MG63 (cell line): Measurements from ENCODE around the gene ARID5B. TPM values are rescaled to one million over a fixed set of nuclear protein-coding genes. Genes with fewer than 3 reads are reported as not detected.

Experiments
- DNase-seq: peaks from one replicate; pipeline ENCODE4 v3.0.0-alpha.2; 2020
- H3K27me3 ChIP-seq: fragments of 250-450 bp; sonication (Bioruptor Pico); 2 replicates; pipeline ENCODE4 v1.5.1; 2020; ENCODE audit warnings: mild to moderate bottlenecking, moderate library complexity
- H3K36me3 ChIP-seq: fragments of 250-450 bp; sonication (Bioruptor Pico); 2 replicates; pipeline ENCODE4 v1.5.1; 2020; ENCODE audit warnings: mild to moderate bottlenecking, moderate library complexity
- H3K4me3 ChIP-seq: fragments of 250-450 bp; sonication (Bioruptor Pico); 2 replicates; pipeline ENCODE4 v1.5.1; 2020; ENCODE audit warnings: mild to moderate bottlenecking, moderate library complexity
- H3K9me3 ChIP-seq: fragments of 250-450 bp; sonication (Bioruptor Pico); 2 replicates; pipeline ENCODE4 v1.5.1; 2020; ENCODE audit warnings: mild to moderate bottlenecking, moderate library complexity
- total RNA-seq: library from RNA; depleted of rRNA; stranded (reverse); fragments of >200 nt; shearing (Covaris generic); gene quantifications from 2 replicates; pipeline ENCODE4 v1.2.3, GENCODE V29; 2014; ENCODE audit warnings: low replicate concordance

The ARID5B gene
- total RNA-seq, 1 experiment from 2014 or later: 12.8 TPM

GRCh38 chr10:62037166-62037831 is 135.8 kb downstream of the ARID5B start:
- no peak overlapping the region for H3K4me3 ChIP-seq
- H3K9me3 ChIP-seq: no peaks in the 10 kb centered on the region
- H3K36me3 ChIP-seq: no peaks in the 10 kb centered on the region; the same call in 1 of the 2 replicates
- no peaks in the 10 kb centered on the region for H3K27me3 ChIP-seq
- DNase-seq: peak; percentile 24

GRCh38 chr10:62037890-62038608 is 136.6 kb downstream of the ARID5B start:
- DNase-seq: no peak
- Histone ChIP-seq H3K36me3 (no peaks in the 10 kb centered on the region; the same call in 1 of the 2 replicates), H3K4me3 (no peak overlapping the region), H3K27me3 (no peaks in the 10 kb centered on the region), H3K9me3 (no peaks in the 10 kb centered on the region)

- peak; percentile 57 for DNase-seq
- Histone ChIP-seq H3K4me3 (no peak overlapping the region), H3K27me3 (no peaks in the 10 kb centered on the region), H3K9me3 (no peaks in the 10 kb centered on the region), H3K36me3 (no peaks in the 10 kb centered on the region; the same call in 1 of the 2 replicates)
Observed at GRCh38 chr10:62038609-62039190, 137.2 kb downstream of the ARID5B start.

GRCh38 chr10:62039954-62040353 is 138.5 kb downstream of the ARID5B start:
- H3K9me3 ChIP-seq: no peaks in the 10 kb centered on the region
- no peak for DNase-seq
- no peak overlapping the region for H3K4me3 ChIP-seq
- H3K27me3 ChIP-seq: no peaks in the 10 kb centered on the region
- no peaks in the 10 kb centered on the region; the same call in 1 of the 2 replicates for H3K36me3 ChIP-seq

- Histone ChIP-seq H3K36me3 (no peaks in the 10 kb centered on the region; the same call in 1 of the 2 replicates), H3K9me3 (no peaks in the 10 kb centered on the region), H3K4me3 (no peak overlapping the region), H3K27me3 (no peaks in the 10 kb centered on the region)
- DNase-seq: no peak
Observed at GRCh38 chr10:62040881-62041280, 139.4 kb downstream of the ARID5B start.

- no peak overlapping the region for H3K4me3 ChIP-seq
- H3K36me3 ChIP-seq: no peaks in the 10 kb centered on the region
- no peaks in the 10 kb centered on the region for H3K9me3 ChIP-seq
- no peak for DNase-seq
- no peaks in the 10 kb centered on the region for H3K27me3 ChIP-seq
Observed at GRCh38 chr10:62043421-62044021, 142.0 kb downstream of the ARID5B start.

GRCh38 chr10:62044566-62044965 is 143.1 kb downstream of the ARID5B start:
- Histone ChIP-seq H3K4me3 (no peak overlapping the region), H3K36me3 (no peaks in the 10 kb centered on the region), H3K27me3 (no peaks in the 10 kb centered on the region), H3K9me3 (no peaks in the 10 kb centered on the region)
- no peak for DNase-seq

- DNase-seq: peak; percentile 76
- Histone ChIP-seq H3K9me3 (no peaks in the 10 kb centered on the region), H3K27me3 (no peaks in the 10 kb centered on the region), H3K36me3 (peaks cover 9% of the 10 kb centered on the region), H3K4me3 (no peak overlapping the region; the same call in 1 of the 2 replicates)
Observed at GRCh38 chr10:62045765-62046521, 144.4 kb downstream of the ARID5B start.

- Histone ChIP-seq H3K4me3 (no peak overlapping the region; the same call in 1 of the 2 replicates), H3K36me3 (peaks cover 16% of the 10 kb centered on the region)
- DNase-seq: peak; percentile 23
Observed at GRCh38 chr10:62046522-62047227, 145.2 kb downstream of the ARID5B start.

GRCh38 chr10:62047228-62047892 is 145.9 kb downstream of the ARID5B start:
- Histone ChIP-seq H3K9me3 (no peaks in the 10 kb centered on the region), H3K27me3 (no peaks in the 10 kb centered on the region), H3K4me3 (no peak overlapping the region), H3K36me3 (peaks cover 23% of the 10 kb centered on the region)
- no peak for DNase-seq

More at GRCh38 chr10:62046522-62047227, 145.2 kb downstream of the ARID5B start:
- Histone ChIP-seq H3K27me3 (no peaks in the 10 kb centered on the region), H3K9me3 (no peaks in the 10 kb centered on the region)

- no peak overlapping the region for H3K4me3 ChIP-seq
- DNase-seq: peak; percentile 41
- H3K9me3 ChIP-seq: no peaks in the 10 kb centered on the region
- no peaks in the 10 kb centered on the region for H3K27me3 ChIP-seq
- H3K36me3 ChIP-seq: peaks cover 29% of the 10 kb centered on the region
Observed at GRCh38 chr10:62047960-62048383, 146.5 kb downstream of the ARID5B start.

GRCh38 chr10:62048470-62048869 is 147.0 kb downstream of the ARID5B start:
- Histone ChIP-seq H3K36me3 (peaks cover 34% of the 10 kb centered on the region), H3K27me3 (no peaks in the 10 kb centered on the region)
- DNase-seq: no peak

GRCh38 chr10:62048919-62049623 is 147.6 kb downstream of the ARID5B start:
- H3K27me3 ChIP-seq: no peaks in the 10 kb centered on the region
- peak overlapping the region; percentile 81 for H3K4me3 ChIP-seq
- peak; percentile 99 for DNase-seq
- no peaks in the 10 kb centered on the region for H3K9me3 ChIP-seq
- H3K36me3 ChIP-seq: peaks cover 40% of the 10 kb centered on the region

More at GRCh38 chr10:62048470-62048869, 147.0 kb downstream of the ARID5B start:
- H3K4me3 ChIP-seq: peak overlapping the region; percentile 81; the same call in 1 of the 2 replicates
- H3K9me3 ChIP-seq: no peaks in the 10 kb centered on the region

- DNase-seq: no peak
- Histone ChIP-seq H3K36me3 (peaks cover 47% of the 10 kb centered on the region), H3K9me3 (no peaks in the 10 kb centered on the region), H3K4me3 (peak overlapping the region; percentile 81), H3K27me3 (no peaks in the 10 kb centered on the region)
Observed at GRCh38 chr10:62049624-62050345, 148.3 kb downstream of the ARID5B start.
